HEK293 (cell line): ENCODE data around the gene RALY.

ENCODE experiments used
- EGR2 ChIP-seq: fragments of 450-650 bp; formaldehyde crosslinking; IDR thresholded peaks from 2 replicates; pipeline ENCODE4 v1.5.1; 2016; ENCODE audit warnings: low read depth, missing biosample characterization, missing genetic modification characterization
- FEZF1 ChIP-seq: fragments of 450-650 bp; formaldehyde crosslinking; IDR thresholded peaks from 2 replicates; pipeline ENCODE4 v1.5.1; 2016; ENCODE audit warnings: missing biosample characterization, missing genetic modification characterization
- GLIS2 ChIP-seq: fragments of 450-650 bp; formaldehyde crosslinking; IDR thresholded peaks from 2 replicates; pipeline ENCODE4 v1.5.1; 2016; ENCODE audit warnings: missing biosample characterization, missing genetic modification characterization
- INSM2 ChIP-seq: fragments of 450-650 bp; formaldehyde crosslinking; IDR thresholded peaks from 2 replicates; pipeline ENCODE4 v1.5.1; 2016; ENCODE audit warnings: missing biosample characterization, missing genetic modification characterization
- KLF8 ChIP-seq: fragments of 450-650 bp; formaldehyde crosslinking; IDR thresholded peaks from 2 replicates; pipeline ENCODE4 v1.5.1; 2016; ENCODE audit warnings: missing biosample characterization, missing genetic modification characterization
- PRDM4 ChIP-seq: fragments of 450-650 bp; formaldehyde crosslinking; IDR thresholded peaks from 2 replicates; pipeline ENCODE4 v1.5.1; 2017; ENCODE audit warnings: missing biosample characterization, missing genetic modification characterization
- REPIN1 ChIP-seq: fragments of 450-650 bp; formaldehyde crosslinking; IDR thresholded peaks from 2 replicates; pipeline ENCODE4 v1.5.1; 2017; ENCODE audit warnings: missing biosample characterization, missing genetic modification characterization, low read depth
- SP2 ChIP-seq: fragments of 450-650 bp; formaldehyde crosslinking; IDR thresholded peaks from 2 replicates; pipeline ENCODE4 v1.5.1; 2016; ENCODE audit warnings: missing biosample characterization, missing genetic modification characterization
- SP7 ChIP-seq: fragments of 450-650 bp; formaldehyde crosslinking; IDR thresholded peaks from 2 replicates; pipeline ENCODE4 v1.5.1; 2016; ENCODE audit warnings: missing biosample characterization, missing genetic modification characterization
- WT1 ChIP-seq: fragments of 450-650 bp; formaldehyde crosslinking; IDR thresholded peaks from 2 replicates; pipeline ENCODE4 v1.5.1; 2016; ENCODE audit warnings: missing biosample characterization, missing genetic modification characterization
- ZBTB17 ChIP-seq: fragments of 450-650 bp; formaldehyde crosslinking; IDR thresholded peaks from 2 replicates; pipeline ENCODE4 v1.5.1; 2016; ENCODE audit warnings: missing biosample characterization, missing genetic modification characterization
- ZBTB20 ChIP-seq: fragments of 450-650 bp; formaldehyde crosslinking; IDR thresholded peaks from 2 replicates; pipeline ENCODE4 v1.5.1; 2016; ENCODE audit warnings: missing biosample characterization, missing genetic modification characterization
- ZBTB21 ChIP-seq: fragments of 450-650 bp; formaldehyde crosslinking; IDR thresholded peaks from 2 replicates; pipeline ENCODE4 v1.5.1; 2017; ENCODE audit warnings: missing biosample characterization, missing genetic modification characterization
- ZEB2 ChIP-seq: fragments of 450-650 bp; formaldehyde crosslinking; IDR thresholded peaks from 2 replicates; pipeline ENCODE4 v1.5.1; 2016; ENCODE audit warnings: missing biosample characterization, missing genetic modification characterization
- ZFHX2 ChIP-seq: fragments of 450-650 bp; formaldehyde crosslinking; conservative IDR thresholded peaks from 2 replicates; pipeline ENCODE4 v1.5.1; 2016; ENCODE audit warnings: missing biosample characterization, missing genetic modification characterization
- ZIC2 ChIP-seq: fragments of 450-650 bp; formaldehyde crosslinking; IDR thresholded peaks from 2 replicates; pipeline ENCODE4 v1.5.1; 2016; ENCODE audit warnings: missing biosample characterization, missing genetic modification characterization
- ZNF10 ChIP-seq: fragments of 450-650 bp; formaldehyde crosslinking; IDR thresholded peaks from 2 replicates; pipeline ENCODE4 v1.5.1; 2017; ENCODE audit warnings: missing biosample characterization, missing genetic modification characterization
- ZNF146 ChIP-seq: fragments of 450-650 bp; formaldehyde crosslinking; IDR thresholded peaks from 2 replicates; pipeline ENCODE4 v1.5.1; 2016; ENCODE audit warnings: missing biosample characterization, missing genetic modification characterization
- ZNF239 ChIP-seq: fragments of 450-650 bp; formaldehyde crosslinking; IDR thresholded peaks from 2 replicates; pipeline ENCODE4 v1.5.1; 2016; ENCODE audit warnings: missing biosample characterization, missing genetic modification characterization
- ZNF335 ChIP-seq: fragments of 450-650 bp; formaldehyde crosslinking; conservative IDR thresholded peaks from 2 replicates; pipeline ENCODE4 v1.5.1; 2016; ENCODE audit warnings: missing biosample characterization, missing genetic modification characterization
- ZNF341 ChIP-seq: fragments of 450-650 bp; formaldehyde crosslinking; IDR thresholded peaks from 2 replicates; pipeline ENCODE4; 2016; ENCODE audit warnings: low read depth, missing biosample characterization, missing genetic modification characterization
- ZNF366 ChIP-seq: fragments of 450-650 bp; formaldehyde crosslinking; conservative IDR thresholded peaks from 2 replicates; pipeline ENCODE4 v1.5.1; 2016; ENCODE audit warnings: missing biosample characterization, missing genetic modification characterization
- ZNF37A ChIP-seq: fragments of 450-650 bp; IDR thresholded peaks from 2 replicates; pipeline ENCODE4 v1.5.1; 2018; ENCODE audit warnings: missing biosample characterization, missing genetic modification characterization
- ZNF394 ChIP-seq: fragments of 450-650 bp; formaldehyde crosslinking; IDR thresholded peaks from 2 replicates; pipeline ENCODE4 v1.5.1; 2016; ENCODE audit warnings: missing biosample characterization, missing genetic modification characterization, mild to moderate bottlenecking, moderate library complexity, borderline replicate concordance
- ZNF423 ChIP-seq: fragments of 450-650 bp; formaldehyde crosslinking; IDR thresholded peaks from 2 replicates; pipeline ENCODE4 v1.5.1; 2016; ENCODE audit warnings: missing biosample characterization, missing genetic modification characterization
- ZNF473 ChIP-seq: fragments of 450-650 bp; formaldehyde crosslinking; IDR thresholded peaks from 2 replicates; pipeline ENCODE4 v1.5.1; 2017; ENCODE audit warnings: missing biosample characterization, missing genetic modification characterization
- ZNF488 ChIP-seq: fragments of 450-650 bp; formaldehyde crosslinking; IDR thresholded peaks from 2 replicates; pipeline ENCODE4 v1.5.1; 2016; ENCODE audit warnings: missing biosample characterization, missing genetic modification characterization
- ZNF514 ChIP-seq: fragments of 450-650 bp; formaldehyde crosslinking; IDR thresholded peaks from 2 replicates; pipeline ENCODE4 v1.5.1; 2016; ENCODE audit warnings: missing biosample characterization, missing genetic modification characterization
- ZNF529 ChIP-seq: fragments of 450-650 bp; formaldehyde crosslinking; IDR thresholded peaks from 2 replicates; pipeline ENCODE4 v1.5.1; 2017; ENCODE audit warnings: missing genetic modification characterization, missing biosample characterization; ENCODE audit not compliant: insufficient replicate concordance
- ZNF544 ChIP-seq: fragments of 450-650 bp; formaldehyde crosslinking; IDR thresholded peaks from 2 replicates; pipeline ENCODE4 v1.5.0; 2017; ENCODE audit warnings: missing biosample characterization, missing genetic modification characterization
- ZNF639 ChIP-seq: fragments of 450-650 bp; formaldehyde crosslinking; IDR thresholded peaks from 2 replicates; pipeline ENCODE4 v1.5.1; 2016; ENCODE audit warnings: missing biosample characterization, missing genetic modification characterization
- ZNF645 ChIP-seq: fragments of 450-650 bp; formaldehyde crosslinking; IDR thresholded peaks from 2 replicates; pipeline ENCODE4; 2016; ENCODE audit warnings: missing biosample characterization, missing genetic modification characterization
- ZNF654 ChIP-seq: fragments of 450-650 bp; formaldehyde crosslinking; IDR thresholded peaks from 2 replicates; pipeline ENCODE4 v1.5.1; 2016; ENCODE audit warnings: low read depth, missing biosample characterization, missing genetic modification characterization
- ZNF664 ChIP-seq: fragments of 450-650 bp; formaldehyde crosslinking; IDR thresholded peaks from 2 replicates; pipeline ENCODE4 v1.5.1; 2016; ENCODE audit warnings: missing biosample characterization, missing genetic modification characterization

Gene RALY

GRCh38 chr20:33992923-33993575, 662 bp upstream of the RALY start (continued):
- TF ChIP-seq ZNF645 (tag by site-specific recombination) (no peak), ZNF488 (tag by site-specific recombination) (no peak), INSM2 (peak; percentile 65; the same call in 1 of the 2 replicates), ZFHX2 (peak; percentile 86), ZBTB21 (tag by site-specific recombination) (no peak), REPIN1 (tag by site-specific recombination) (peak; percentile 60; the same call in 1 of the 2 replicates), FEZF1 (tag by site-specific recombination) (no peak), ZNF10 (tag by site-specific recombination) (peak; percentile 55; the same call in 1 of the 2 replicates), ZBTB20 (tag by site-specific recombination) (peak; percentile 82), ZNF544 (tag by site-specific recombination) (no peak), ZNF341 (tag by site-specific recombination) (peak; percentile 62; the same call in 1 of the 2 replicates), GLIS2 (tag by site-specific recombination) (peak; percentile 74), SP7 (tag by site-specific recombination) (peak; percentile 50), ZNF394 (tag by site-specific recombination) (peak; percentile 66; the same call in 1 of the 2 replicates), ZNF529 (tag by site-specific recombination) (no peak), ZEB2 (tag by site-specific recombination) (0 out of 2 replicates have a peak, but pooled peaks have one; percentile 36), ZNF366 (tag by site-specific recombination) (peak; percentile 94), PRDM4 (tag by site-specific recombination) (no peak), ZNF239 (tag by site-specific recombination) (no peak), ZNF423 (tag by site-specific recombination) (no peak), KLF8 (tag by site-specific recombination) (peak; percentile 99), ZNF664 (tag by site-specific recombination) (no peak), ZNF654 (tag by site-specific recombination) (0 out of 2 replicates have a peak, but pooled peaks have one; percentile 4), SP2 (peak; percentile 97), EGR2 (tag by site-specific recombination) (peak; percentile 89), ZBTB17 (peak; percentile 48), ZNF146 (tag by site-specific recombination) (peak; percentile 84), WT1 (tag by site-specific recombination) (peak; percentile 16; the same call in 1 of the 2 replicates), ZNF639 (0 out of 2 replicates have a peak, but pooled peaks have one; percentile 29), ZNF37A (no peak), ZIC2 (no peak), ZNF514 (tag by site-specific recombination) (no peak), ZNF473 (tag by site-specific recombination) (no peak), ZNF335 (tag by site-specific recombination) (peak; percentile 87)
